NT2/D1 (cell line): ENCODE results near the gene TOMM6.

Experiments
- SUZ12 ChIP-seq: IDR thresholded peaks from 2 replicates; pipeline ENCODE4 v1.6.1; 2011; ENCODE audit not compliant: insufficient read length, insufficient read depth; ENCODE audit errors: extremely low read depth
- YY1 ChIP-seq: IDR thresholded peaks from 2 replicates; pipeline ENCODE4 v1.6.1; 2011; ENCODE audit not compliant: insufficient read length, insufficient read depth
- ZNF274 ChIP-seq: IDR thresholded peaks from 2 replicates; pipeline ENCODE4 v1.6.1; 2011; ENCODE audit warnings: mild to moderate bottlenecking, low read depth, low read length

DNA sequence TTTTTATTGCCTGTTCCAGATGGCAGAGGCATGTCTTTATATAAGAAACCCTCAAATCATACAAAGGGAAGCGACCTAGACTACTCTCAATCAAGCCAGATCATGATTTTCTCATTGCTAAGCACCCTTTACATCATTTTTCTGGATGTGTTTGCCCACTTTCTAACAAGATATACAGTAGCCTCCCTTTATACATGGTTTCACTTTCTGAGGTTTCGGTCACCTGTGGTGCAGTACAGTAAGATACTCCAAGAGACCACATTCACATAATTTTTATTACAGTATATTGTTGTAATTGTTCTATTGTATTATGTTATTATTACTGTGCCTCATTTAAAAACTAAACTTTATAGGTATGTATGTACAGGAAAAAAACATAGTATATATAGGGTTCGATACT lies 23.6 kb downstream of the TOMM6 start:
- TF ChIP-seq SUZ12 = no peak
- TF ChIP-seq YY1 = no peak
- TF ChIP-seq ZNF274 = no peak
